ENCODE results near the gene TM4SF4.

TM4SF4 gene

GRCh38 chr3:149495581-149496125 is 21.2 kb downstream of the TM4SF4 start:
- no peak for TF ChIP-seq BACH2 (CRISPR knock-in tag; IDR thresholded peaks at IDR 0.05; ENCODE audit: borderline replicate concordance)
- TF ChIP-seq ZNF70 (CRISPR knock-in tag; IDR thresholded peaks at IDR 0.05) = no peak
- no peak for TF ChIP-seq GLIS3 (CRISPR knock-in tag; IDR thresholded peaks at IDR 0.05)
- no peak for TF ChIP-seq ZNF8 (CRISPR knock-in tag; IDR thresholded peaks at IDR 0.05)
- TF ChIP-seq TOX (CRISPR knock-in tag; IDR thresholded peaks at IDR 0.05; ENCODE audit: borderline replicate concordance) = no peak
- no peak for TF ChIP-seq POU6F1 (CRISPR knock-in tag; IDR thresholded peaks at IDR 0.05; ENCODE audit: borderline replicate concordance, low read depth)

GRCh38 chr3:149496891-149497290 is 22.4 kb downstream of the TM4SF4 start:
- ATAC-seq = no peak
- TF ChIP-seq ZFP30 (CRISPR knock-in tag; IDR thresholded peaks at IDR 0.05) (no peak), GLIS3 (CRISPR knock-in tag; IDR thresholded peaks at IDR 0.05) (no peak), CSRNP3 (CRISPR knock-in tag; IDR thresholded peaks at IDR 0.05) (no peak), ZNF565 (CRISPR knock-in tag; conservative IDR thresholded peaks at IDR 0.05; ENCODE audit: low read depth) (no peak)

More at GRCh38 chr3:149495581-149496125, 21.2 kb downstream of the TM4SF4 start:
- ATAC-seq = no peak

GRCh38 chr3:149497966-149498670 is 23.6 kb downstream of the TM4SF4 start:
- ATAC-seq = no peak
- TF ChIP-seq ZNF8 (CRISPR knock-in tag; IDR thresholded peaks at IDR 0.05) (no peak), CSRNP3 (CRISPR knock-in tag; IDR thresholded peaks at IDR 0.05) (no peak), POU6F1 (CRISPR knock-in tag; IDR thresholded peaks at IDR 0.05; ENCODE audit: borderline replicate concordance, low read depth) (no peak), OSR1 (CRISPR knock-in tag; IDR thresholded peaks at IDR 0.05) (no peak), TSHZ2 (CRISPR knock-in tag; IDR thresholded peaks at IDR 0.05) (no peak), TCF4 (CRISPR knock-in tag; IDR thresholded peaks at IDR 0.05; ENCODE audit: borderline replicate concordance) (no peak), ARNTL (CRISPR knock-in tag; IDR thresholded peaks at IDR 0.05; ENCODE audit: borderline replicate concordance, low read depth) (no peak), CSDC2 (CRISPR knock-in tag; IDR thresholded peaks at IDR 0.05) (no peak), RARB (CRISPR knock-in tag; IDR thresholded peaks at IDR 0.05) (no peak), PATZ1 (CRISPR knock-in tag; IDR thresholded peaks at IDR 0.05; ENCODE audit: borderline replicate concordance) (no peak), BACH2 (CRISPR knock-in tag; IDR thresholded peaks at IDR 0.05; ENCODE audit: borderline replicate concordance) (no peak), CREB5 (CRISPR knock-in tag; IDR thresholded peaks at IDR 0.05; ENCODE audit: low read depth) (no peak), ZFP30 (CRISPR knock-in tag; IDR thresholded peaks at IDR 0.05) (no peak), ZC3H10 (CRISPR knock-in tag; IDR thresholded peaks at IDR 0.05) (no peak), SNAI2 (CRISPR knock-in tag; IDR thresholded peaks at IDR 0.05) (no peak), ZNF565 (CRISPR knock-in tag; conservative IDR thresholded peaks at IDR 0.05; ENCODE audit: low read depth) (no peak), TOX (CRISPR knock-in tag; IDR thresholded peaks at IDR 0.05; ENCODE audit: borderline replicate concordance) (no peak), ZNF70 (CRISPR knock-in tag; IDR thresholded peaks at IDR 0.05) (no peak)
